Neural progenitor cell (in vitro differentiated cells): ENCODE data around the gene ATP10D.

Source experiments
- EZH2phosphoT487 ChIP-seq: fragments of 200-600 bp; sonication (generic); IDR thresholded peaks from 2 replicates; pipeline ENCODE4 v1.6.1; 2017; ENCODE audit warnings: antibody characterized with exemption
- TF ChIP-seq, protein P1 (sequence below): fragments of 200-600 bp; sonication (generic); IDR thresholded peaks from 2 replicates; pipeline ENCODE4 v1.5.1; 2017; ENCODE audit warnings: antibody characterized with exemption, mild to moderate bottlenecking

DNA sequence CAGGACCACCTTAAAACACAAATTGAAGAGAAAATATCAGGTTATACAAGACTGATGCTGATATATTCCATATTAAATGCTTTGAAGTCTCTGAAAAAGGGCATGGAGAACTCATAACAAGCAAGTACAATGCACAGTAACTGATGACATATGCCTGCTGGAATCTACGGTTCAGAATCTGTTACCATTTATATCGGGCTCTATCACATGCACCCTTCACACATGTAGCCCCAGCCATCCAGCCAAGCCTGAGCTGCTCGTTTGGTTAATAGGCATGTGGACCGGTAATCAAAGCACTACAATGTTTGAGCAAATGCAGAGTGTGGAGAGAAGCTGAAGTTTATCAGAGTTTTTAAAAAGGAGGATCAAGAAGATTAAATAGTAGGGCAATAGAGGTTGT, 33.4 kb upstream of the ATP10D start:
- no peak for TF ChIP-seq EZH2phosphoT487
- TF ChIP-seq, protein P1, sequence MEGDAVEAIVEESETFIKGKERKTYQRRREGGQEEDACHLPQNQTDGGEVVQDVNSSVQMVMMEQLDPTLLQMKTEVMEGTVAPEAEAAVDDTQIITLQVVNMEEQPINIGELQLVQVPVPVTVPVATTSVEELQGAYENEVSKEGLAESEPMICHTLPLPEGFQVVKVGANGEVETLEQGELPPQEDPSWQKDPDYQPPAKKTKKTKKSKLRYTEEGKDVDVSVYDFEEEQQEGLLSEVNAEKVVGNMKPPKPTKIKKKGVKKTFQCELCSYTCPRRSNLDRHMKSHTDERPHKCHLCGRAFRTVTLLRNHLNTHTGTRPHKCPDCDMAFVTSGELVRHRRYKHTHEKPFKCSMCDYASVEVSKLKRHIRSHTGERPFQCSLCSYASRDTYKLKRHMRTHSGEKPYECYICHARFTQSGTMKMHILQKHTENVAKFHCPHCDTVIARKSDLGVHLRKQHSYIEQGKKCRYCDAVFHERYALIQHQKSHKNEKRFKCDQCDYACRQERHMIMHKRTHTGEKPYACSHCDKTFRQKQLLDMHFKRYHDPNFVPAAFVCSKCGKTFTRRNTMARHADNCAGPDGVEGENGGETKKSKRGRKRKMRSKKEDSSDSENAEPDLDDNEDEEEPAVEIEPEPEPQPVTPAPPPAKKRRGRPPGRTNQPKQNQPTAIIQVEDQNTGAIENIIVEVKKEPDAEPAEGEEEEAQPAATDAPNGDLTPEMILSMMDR = no peak
